ENCODE measurements around the gene PTPRT. TPM values are rescaled to one million over a fixed set of nuclear protein-coding genes. Genes with fewer than 3 reads are reported as not detected.

The PTPRT gene
- total and polyA plus RNA-seq, 2 experiments from 2014 or later, result not detected

DNA sequence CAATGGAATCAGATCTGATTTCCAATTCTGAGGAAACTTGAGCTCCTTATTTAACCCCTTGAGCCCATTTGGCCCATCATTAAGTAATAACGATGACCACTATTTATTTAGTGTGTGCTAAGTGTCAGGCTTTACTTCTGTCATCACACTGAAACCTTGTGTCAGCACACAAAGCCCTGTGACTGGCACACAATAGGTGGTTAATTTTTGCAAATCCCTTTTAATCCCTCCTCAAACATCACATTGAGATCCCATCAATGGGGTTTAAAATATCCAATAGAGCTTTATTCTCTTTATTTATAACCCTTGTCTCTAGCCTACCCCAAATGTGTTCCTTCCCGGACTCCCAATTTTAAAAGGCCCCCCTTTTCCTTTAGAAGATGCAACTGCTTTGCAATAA is 914.7 kb downstream of the PTPRT start:
- no peak overlapping the region for H3K4me2 ChIP-seq
- H3K4me3 Mint-ChIP-seq, result no peak overlapping the region
- H3K4me1 ChIP-seq (ENCODE audit: insufficient read depth), result no peaks in the 10 kb centered on the region
- peaks cover 3% of the 10 kb centered on the region for H3K27me3 Mint-ChIP-seq (ENCODE audit: insufficient read depth, low read depth, poor library complexity)
- H3F3A ChIP-seq (replicated peaks; ENCODE audit: low read depth), result no peaks in the 10 kb centered on the region
- no peak overlapping the region for H3K27ac Mint-ChIP-seq
- ATAC-seq (no peak), DNase-seq (ENCODE audit: low spot score) (no peak)
- TF ChIP-seq POLR2AphosphoS5 (IDR thresholded peaks at IDR 0.05; ENCODE audit: low read depth) (no peak), CREB1 (CRISPR knock-in tag; IDR thresholded peaks at IDR 0.05; ENCODE audit: low read depth) (no peak), EZH2phosphoT487 (IDR thresholded peaks at IDR 0.05; ENCODE audit: unreplicated experiment) (no peak), JUNB (IDR thresholded peaks at IDR 0.05; ENCODE audit: unreplicated experiment) (no peak), ZNF114 (CRISPR knock-in tag; IDR thresholded peaks at IDR 0.05) (no peak), ZNF331 (CRISPR knock-in tag; IDR thresholded peaks at IDR 0.05; ENCODE audit: low read depth) (no peak)
- H3K27ac ChIP-seq (ENCODE audit: low read depth), result no peak overlapping the region
- no peak overlapping the region for H2AFZ ChIP-seq
- H3K36me3 Mint-ChIP-seq (ENCODE audit: low read depth), result peaks cover 25% of the 10 kb centered on the region
- no peaks in the 10 kb centered on the region for H3K4me1 Mint-ChIP-seq
- no peaks in the 10 kb centered on the region for H3K9me2 ChIP-seq (ENCODE audit: insufficient read depth)
- no peak overlapping the region for H3K4me3 ChIP-seq
- 0 out of 2 replicates have a peak, but pooled peaks cover 6% of the 10 kb centered on the region for H3K36me3 ChIP-seq (ENCODE audit: insufficient read depth)
- H3K79me2 ChIP-seq (replicated peaks; ENCODE audit: insufficient read depth), result no peaks in the 10 kb centered on the region
- H3K27me3 ChIP-seq (ENCODE audit: insufficient read depth), result no peaks in the 10 kb centered on the region
- H3K9me3 Mint-ChIP-seq, result peaks cover 98% of the 10 kb centered on the region
- H4K20me1 ChIP-seq (replicated peaks; ENCODE audit: insufficient read depth), result no peaks in the 10 kb centered on the region

DNA sequence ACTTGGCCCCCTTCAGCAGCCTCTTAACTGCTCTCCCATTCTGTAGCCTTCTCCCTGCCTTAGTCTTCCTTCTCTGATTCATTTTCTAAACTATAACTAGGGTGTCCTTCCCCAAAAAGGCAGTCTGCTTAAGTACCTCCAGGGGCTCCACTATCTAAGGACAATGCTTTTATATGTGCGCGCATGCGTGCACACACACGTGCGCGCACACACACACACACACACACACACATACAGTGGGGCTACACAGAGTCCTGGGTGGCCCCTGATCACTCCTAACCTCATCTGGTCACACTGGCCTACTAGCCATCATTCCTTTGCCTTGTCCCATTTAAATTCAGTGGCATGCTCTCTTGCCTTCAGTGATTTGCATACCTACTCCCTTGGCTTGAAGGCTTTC is 917.2 kb downstream of the PTPRT start:
- no peak for DNase-seq (ENCODE audit: low spot score)
- H3K27me3 Mint-ChIP-seq (ENCODE audit: insufficient read depth, low read depth, poor library complexity), result peaks cover 3% of the 10 kb centered on the region
- TF ChIP-seq EZH2 (IDR thresholded peaks at IDR 0.05; ENCODE audit: low read depth, unreplicated experiment) (no peak), EZH2phosphoT487 (IDR thresholded peaks at IDR 0.05; ENCODE audit: unreplicated experiment) (no peak), STAT1 (IDR thresholded peaks at IDR 0.05; ENCODE audit: unreplicated experiment) (no peak), JUNB (IDR thresholded peaks at IDR 0.05; ENCODE audit: unreplicated experiment) (no peak), NANOG (IDR thresholded peaks at IDR 0.05; ENCODE audit: borderline replicate concordance) (no peak), ZNF114 (CRISPR knock-in tag; IDR thresholded peaks at IDR 0.05) (no peak)
- TF ChIP-seq, protein P1, sequence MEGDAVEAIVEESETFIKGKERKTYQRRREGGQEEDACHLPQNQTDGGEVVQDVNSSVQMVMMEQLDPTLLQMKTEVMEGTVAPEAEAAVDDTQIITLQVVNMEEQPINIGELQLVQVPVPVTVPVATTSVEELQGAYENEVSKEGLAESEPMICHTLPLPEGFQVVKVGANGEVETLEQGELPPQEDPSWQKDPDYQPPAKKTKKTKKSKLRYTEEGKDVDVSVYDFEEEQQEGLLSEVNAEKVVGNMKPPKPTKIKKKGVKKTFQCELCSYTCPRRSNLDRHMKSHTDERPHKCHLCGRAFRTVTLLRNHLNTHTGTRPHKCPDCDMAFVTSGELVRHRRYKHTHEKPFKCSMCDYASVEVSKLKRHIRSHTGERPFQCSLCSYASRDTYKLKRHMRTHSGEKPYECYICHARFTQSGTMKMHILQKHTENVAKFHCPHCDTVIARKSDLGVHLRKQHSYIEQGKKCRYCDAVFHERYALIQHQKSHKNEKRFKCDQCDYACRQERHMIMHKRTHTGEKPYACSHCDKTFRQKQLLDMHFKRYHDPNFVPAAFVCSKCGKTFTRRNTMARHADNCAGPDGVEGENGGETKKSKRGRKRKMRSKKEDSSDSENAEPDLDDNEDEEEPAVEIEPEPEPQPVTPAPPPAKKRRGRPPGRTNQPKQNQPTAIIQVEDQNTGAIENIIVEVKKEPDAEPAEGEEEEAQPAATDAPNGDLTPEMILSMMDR (conservative IDR thresholded peaks at IDR 0.05; ENCODE audit: low read depth in 2 of 2), result no peak
- TF ChIP-seq, protein P2, sequence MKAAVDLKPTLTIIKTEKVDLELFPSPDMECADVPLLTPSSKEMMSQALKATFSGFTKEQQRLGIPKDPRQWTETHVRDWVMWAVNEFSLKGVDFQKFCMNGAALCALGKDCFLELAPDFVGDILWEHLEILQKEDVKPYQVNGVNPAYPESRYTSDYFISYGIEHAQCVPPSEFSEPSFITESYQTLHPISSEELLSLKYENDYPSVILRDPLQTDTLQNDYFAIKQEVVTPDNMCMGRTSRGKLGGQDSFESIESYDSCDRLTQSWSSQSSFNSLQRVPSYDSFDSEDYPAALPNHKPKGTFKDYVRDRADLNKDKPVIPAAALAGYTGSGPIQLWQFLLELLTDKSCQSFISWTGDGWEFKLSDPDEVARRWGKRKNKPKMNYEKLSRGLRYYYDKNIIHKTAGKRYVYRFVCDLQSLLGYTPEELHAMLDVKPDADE (IDR thresholded peaks at IDR 0.05), result no peak
- no peaks in the 10 kb centered on the region for H4K20me1 ChIP-seq (replicated peaks; ENCODE audit: insufficient read depth)
- no peaks in the 10 kb centered on the region for H3K9me2 ChIP-seq (ENCODE audit: insufficient read depth)
- no peak for ATAC-seq
- no peaks in the 10 kb centered on the region for H3K4me1 ChIP-seq (ENCODE audit: insufficient read depth)
- 0 out of 2 replicates have a peak, but pooled peaks cover 6% of the 10 kb centered on the region for H3K36me3 ChIP-seq (ENCODE audit: insufficient read depth)
- no peaks in the 10 kb centered on the region for H3K27me3 ChIP-seq (ENCODE audit: insufficient read depth)
- H3K4me3 Mint-ChIP-seq, result no peak overlapping the region
- peaks cover 16% of the 10 kb centered on the region for H3K36me3 Mint-ChIP-seq (ENCODE audit: low read depth)
- H3F3A ChIP-seq (replicated peaks; ENCODE audit: low read depth), result no peaks in the 10 kb centered on the region
- no peak overlapping the region for H2AFZ ChIP-seq
- H3K4me1 Mint-ChIP-seq, result no peaks in the 10 kb centered on the region
- H3K9me3 Mint-ChIP-seq, result peaks cover 98% of the 10 kb centered on the region
- no peaks in the 10 kb centered on the region for H3K79me2 ChIP-seq (replicated peaks; ENCODE audit: insufficient read depth)
- no peak overlapping the region for H3K27ac ChIP-seq (ENCODE audit: low read depth)
- no peak overlapping the region for H3K4me3 ChIP-seq
- H3K4me2 ChIP-seq, result no peak overlapping the region
- H3K27ac Mint-ChIP-seq, result no peak overlapping the region
